ENCODE data around the gene RPL37. TPM values are rescaled to one million over a fixed set of nuclear protein-coding genes. Genes with fewer than 3 reads are reported as not detected.
"Not testable (repeated sequence)": the region's sequence is repeated elsewhere in the genome, so short reads cannot be mapped to it uniquely, and the experiment has no call there.

Gene RPL37
- total RNA-seq, 1 donor from 2014 or later = 840 TPM

DNA sequence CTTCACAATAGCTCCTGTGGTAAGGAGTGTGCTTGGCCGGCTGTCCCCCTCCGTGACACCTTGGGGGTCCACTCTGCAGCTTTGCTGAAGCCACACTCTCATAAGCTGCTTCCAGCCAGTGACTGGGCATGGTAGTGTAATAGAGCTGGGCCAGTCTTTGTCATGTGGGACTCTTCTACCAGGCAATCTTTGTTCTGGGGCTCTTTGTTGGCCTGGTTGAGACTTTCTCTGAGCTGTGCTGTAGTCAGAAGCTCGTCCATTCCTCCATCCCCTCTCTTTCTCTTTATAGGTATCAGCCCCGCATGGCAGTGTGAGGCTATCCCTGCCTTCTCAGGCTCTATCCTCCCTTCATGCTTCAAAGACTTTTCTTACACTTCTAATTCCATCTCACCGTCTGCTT, 31.8 kb upstream of the RPL37 start:
- H3K4me3 Mint-ChIP-seq (ENCODE audit: unreplicated experiment) = no peak overlapping the region
- H3K9me3 Mint-ChIP-seq (ENCODE audit: unreplicated experiment) = peaks cover 1% of the 10 kb centered on the region
- H3K4me1 Mint-ChIP-seq (ENCODE audit: low read depth, unreplicated experiment) = no peaks in the 10 kb centered on the region
- peaks cover 5% of the 10 kb centered on the region for H3K27me3 Mint-ChIP-seq (ENCODE audit: unreplicated experiment)
- H3K27ac Mint-ChIP-seq (ENCODE audit: unreplicated experiment) = no peak overlapping the region
- no peaks in the 10 kb centered on the region for H3K36me3 Mint-ChIP-seq (ENCODE audit: unreplicated experiment)
- TF ChIP-seq, protein P1, sequence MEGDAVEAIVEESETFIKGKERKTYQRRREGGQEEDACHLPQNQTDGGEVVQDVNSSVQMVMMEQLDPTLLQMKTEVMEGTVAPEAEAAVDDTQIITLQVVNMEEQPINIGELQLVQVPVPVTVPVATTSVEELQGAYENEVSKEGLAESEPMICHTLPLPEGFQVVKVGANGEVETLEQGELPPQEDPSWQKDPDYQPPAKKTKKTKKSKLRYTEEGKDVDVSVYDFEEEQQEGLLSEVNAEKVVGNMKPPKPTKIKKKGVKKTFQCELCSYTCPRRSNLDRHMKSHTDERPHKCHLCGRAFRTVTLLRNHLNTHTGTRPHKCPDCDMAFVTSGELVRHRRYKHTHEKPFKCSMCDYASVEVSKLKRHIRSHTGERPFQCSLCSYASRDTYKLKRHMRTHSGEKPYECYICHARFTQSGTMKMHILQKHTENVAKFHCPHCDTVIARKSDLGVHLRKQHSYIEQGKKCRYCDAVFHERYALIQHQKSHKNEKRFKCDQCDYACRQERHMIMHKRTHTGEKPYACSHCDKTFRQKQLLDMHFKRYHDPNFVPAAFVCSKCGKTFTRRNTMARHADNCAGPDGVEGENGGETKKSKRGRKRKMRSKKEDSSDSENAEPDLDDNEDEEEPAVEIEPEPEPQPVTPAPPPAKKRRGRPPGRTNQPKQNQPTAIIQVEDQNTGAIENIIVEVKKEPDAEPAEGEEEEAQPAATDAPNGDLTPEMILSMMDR (IDR thresholded peaks at IDR 0.05; ENCODE audit: partially characterized antibody, unreplicated experiment) = no peak
- DNase-seq = no peak

DNA sequence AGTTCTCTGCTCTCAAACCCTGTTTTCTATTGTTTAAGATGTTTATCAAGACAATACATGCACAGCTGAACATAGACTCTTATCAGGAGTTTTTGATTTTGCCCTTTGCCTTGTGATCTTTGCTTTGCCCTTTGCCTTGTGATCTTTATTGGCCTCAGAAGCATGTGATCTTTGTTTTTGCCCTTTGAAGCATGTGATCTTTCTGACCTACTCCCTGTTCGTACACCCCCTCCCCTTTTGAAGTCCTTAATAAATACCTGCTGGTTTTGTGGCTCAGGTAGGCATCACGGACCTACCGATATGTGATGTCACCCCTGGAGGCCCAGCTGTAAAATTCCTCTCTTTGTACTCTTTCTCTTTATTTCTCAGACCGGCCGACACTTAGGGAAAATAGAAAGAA, 30.0 kb upstream of the RPL37 start:
- not testable (repeated sequence) for H3K27ac Mint-ChIP-seq (ENCODE audit: unreplicated experiment); H3K4me3 Mint-ChIP-seq (ENCODE audit: unreplicated experiment); DNase-seq; H3K9me3 Mint-ChIP-seq (ENCODE audit: unreplicated experiment); H3K27me3 Mint-ChIP-seq (ENCODE audit: unreplicated experiment); H3K36me3 Mint-ChIP-seq (ENCODE audit: unreplicated experiment); H3K4me1 Mint-ChIP-seq (ENCODE audit: low read depth, unreplicated experiment)

DNA sequence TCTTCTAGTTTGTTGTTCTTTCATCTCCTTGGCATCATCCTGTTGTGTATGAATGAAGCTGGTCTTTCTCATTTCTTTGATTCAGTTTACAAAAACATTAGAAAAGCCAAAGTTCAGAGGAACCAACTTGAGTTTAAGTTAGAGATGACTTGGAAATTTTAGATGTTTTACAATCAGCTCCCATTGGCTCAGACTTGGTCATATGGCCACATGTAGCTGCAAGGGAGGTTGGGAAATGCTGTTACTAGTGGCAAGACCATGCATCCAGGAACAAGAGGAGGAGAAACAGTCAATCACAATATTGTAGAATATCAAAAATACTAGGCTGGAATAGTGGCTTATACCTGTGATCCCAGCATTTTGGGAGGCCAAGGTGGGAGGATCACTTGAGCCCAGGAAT, 25.7 kb upstream of the RPL37 start:
- Mint-ChIP-seq H3K4me3 (ENCODE audit: unreplicated experiment) (no peak overlapping the region), H3K36me3 (ENCODE audit: unreplicated experiment) (no peaks in the 10 kb centered on the region), H3K27ac (ENCODE audit: unreplicated experiment) (no peak overlapping the region), H3K9me3 (ENCODE audit: unreplicated experiment) (no peaks in the 10 kb centered on the region), H3K4me1 (ENCODE audit: low read depth, unreplicated experiment) (no peaks in the 10 kb centered on the region), H3K27me3 (ENCODE audit: unreplicated experiment) (peaks cover 4% of the 10 kb centered on the region)
- DNase-seq = no peak
- TF ChIP-seq, protein P1 (IDR thresholded peaks at IDR 0.05; ENCODE audit: partially characterized antibody, unreplicated experiment) = no peak

DNA sequence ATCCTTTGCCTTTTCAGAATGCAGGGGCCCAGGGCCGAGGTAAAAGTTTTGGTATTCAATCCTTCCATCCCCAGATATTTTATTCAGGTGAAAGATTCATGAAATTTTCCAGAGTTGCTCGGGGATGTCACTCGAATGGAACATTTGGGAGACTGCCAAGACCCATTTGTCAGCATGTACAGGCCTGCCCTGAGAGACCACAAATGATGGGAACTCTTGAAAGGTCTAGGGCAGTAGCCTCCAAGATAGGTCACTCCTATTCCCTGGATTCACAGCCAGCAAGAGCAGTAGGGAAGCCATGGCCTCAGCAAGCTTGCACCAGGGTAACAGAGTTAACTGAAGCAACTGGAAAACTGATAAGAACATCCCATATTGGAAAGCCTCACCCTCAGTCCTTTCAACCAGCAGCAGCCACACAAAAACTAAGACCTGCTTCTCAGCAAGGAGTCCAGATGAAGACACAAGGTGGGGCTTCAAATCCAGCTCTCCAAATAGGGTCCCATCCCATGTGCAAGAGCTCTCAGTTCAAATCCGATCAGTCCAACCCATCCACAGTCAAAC, 18.7 kb upstream of the RPL37 start:
- Mint-ChIP-seq H3K27me3 (ENCODE audit: unreplicated experiment) (peaks cover 1% of the 10 kb centered on the region), H3K4me1 (ENCODE audit: low read depth, unreplicated experiment) (no peaks in the 10 kb centered on the region), H3K36me3 (ENCODE audit: unreplicated experiment) (no peaks in the 10 kb centered on the region), H3K4me3 (ENCODE audit: unreplicated experiment) (no peak overlapping the region), H3K27ac (ENCODE audit: unreplicated experiment) (no peak overlapping the region), H3K9me3 (ENCODE audit: unreplicated experiment) (no peaks in the 10 kb centered on the region)
- DNase-seq = no peak
- TF ChIP-seq, protein P1 (IDR thresholded peaks at IDR 0.05; ENCODE audit: partially characterized antibody, unreplicated experiment) = no peak

DNA sequence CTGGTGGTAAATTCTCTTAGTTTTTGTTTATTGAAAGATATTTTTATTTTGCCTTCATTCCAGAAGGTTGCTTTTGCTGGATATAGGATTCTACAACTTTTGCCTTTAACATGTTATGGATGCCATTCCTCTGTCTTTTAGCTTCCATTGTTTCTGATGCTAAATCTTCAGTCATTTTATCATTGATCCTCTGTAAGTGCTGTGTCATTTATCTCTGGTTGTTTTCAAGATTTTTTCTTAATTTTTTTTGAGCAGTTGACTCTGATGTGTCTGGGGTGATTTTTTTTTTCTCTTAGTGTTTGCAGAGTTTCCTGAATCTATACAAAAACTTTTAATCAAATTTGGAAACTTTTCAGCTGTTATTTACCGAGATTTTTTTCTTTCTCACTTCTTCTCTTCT, 12.5 kb upstream of the RPL37 start:
- no peak overlapping the region for H3K27ac Mint-ChIP-seq (ENCODE audit: unreplicated experiment)

More for the DNA sequence above, 12.5 kb upstream of the RPL37 start:
- TF ChIP-seq, protein P1 (IDR thresholded peaks at IDR 0.05; ENCODE audit: partially characterized antibody, unreplicated experiment) = no peak
- H3K4me1 Mint-ChIP-seq (ENCODE audit: low read depth, unreplicated experiment) = no peaks in the 10 kb centered on the region
- no peak overlapping the region for H3K4me3 Mint-ChIP-seq (ENCODE audit: unreplicated experiment)
- no peaks in the 10 kb centered on the region for H3K27me3 Mint-ChIP-seq (ENCODE audit: unreplicated experiment)
- no peaks in the 10 kb centered on the region for H3K36me3 Mint-ChIP-seq (ENCODE audit: unreplicated experiment)
- no peak for DNase-seq
- no peaks in the 10 kb centered on the region for H3K9me3 Mint-ChIP-seq (ENCODE audit: unreplicated experiment)

All from glutamatergic neuron (in vitro differentiated cells).